ENCODE measurements around the gene ARMC5.
"Not testable (repeated sequence)": the region's sequence is repeated elsewhere in the genome, so short reads cannot be mapped to it uniquely, and the experiment has no call there.

Gene ARMC5

GRCh38 chr16:31430380-31431052 is 28.8 kb upstream of the ARMC5 start:
- DNase-seq (ENCODE audit: low read depth in 3 of 3): no peak

GRCh38 chr16:31435341-31436220 is 23.7 kb upstream of the ARMC5 start:
- DNase-seq (ENCODE audit: low read depth in 3 of 3): no peak

- no peak for DNase-seq (ENCODE audit: low read depth in 3 of 3)
Observed at GRCh38 chr16:31436221-31437045, 22.9 kb upstream of the ARMC5 start.

- no peak for DNase-seq (ENCODE audit: low read depth in 3 of 3)
Observed at GRCh38 chr16:31438414-31438813, 20.9 kb upstream of the ARMC5 start.

- not testable (repeated sequence) for DNase-seq (ENCODE audit: low read depth in 3 of 3)
Observed at GRCh38 chr16:31439023-31439422, 20.3 kb upstream of the ARMC5 start.

- DNase-seq (ENCODE audit: low read depth in 3 of 3): no peak
Observed at GRCh38 chr16:31439519-31439918, 19.8 kb upstream of the ARMC5 start.

GRCh38 chr16:31440516-31441184 is 18.7 kb upstream of the ARMC5 start:
- no peak for DNase-seq (ENCODE audit: low read depth in 3 of 3)

- DNase-seq (ENCODE audit: low read depth in 3 of 3): no peak
Observed at GRCh38 chr16:31441956-31442355, 17.3 kb upstream of the ARMC5 start.

- not testable (repeated sequence) for DNase-seq (ENCODE audit: low read depth in 3 of 3)
Observed at GRCh38 chr16:31445931-31446330, 13.4 kb upstream of the ARMC5 start.

- no peak for DNase-seq (ENCODE audit: low read depth in 3 of 3)
Observed at GRCh38 chr16:31451201-31451600, 8.1 kb upstream of the ARMC5 start.

GRCh38 chr16:31451681-31452351 is 7.5 kb upstream of the ARMC5 start:
- no peak for DNase-seq (ENCODE audit: low read depth in 3 of 3)

- DNase-seq (ENCODE audit: low read depth in 3 of 3): no peak
Observed at GRCh38 chr16:31452631-31453106, 6.6 kb upstream of the ARMC5 start.

GRCh38 chr16:31453255-31454204 is 5.8 kb upstream of the ARMC5 start:
- DNase-seq (ENCODE audit: low read depth in 3 of 3): no peak

GRCh38 chr16:31455601-31456314 is 3.5 kb upstream of the ARMC5 start:
- no peak for DNase-seq (ENCODE audit: low read depth in 3 of 3)

GRCh38 chr16:31456988-31457360 is 2.3 kb upstream of the ARMC5 start:
- no peak for DNase-seq (ENCODE audit: low read depth in 3 of 3)

GRCh38 chr16:31458073-31458843 is 1.0 kb upstream of the ARMC5 start:
- peak in 1 of 3 experiments; percentile 26 for DNase-seq (ENCODE audit: low read depth in 3 of 3)

GRCh38 chr16:31459687-31460581 is 633 bp downstream of the ARMC5 start:
- peak; percentile 100 for DNase-seq (ENCODE audit: low read depth in 3 of 3)

Measured in stimulated activated CD4-positive, alpha-beta T cell treated with anti-CD3 and anti-CD28 coated beads, TNF-alpha, amount 100 ng/mL, for 4 hours (primary cell).